EL (cell line): ENCODE data around the gene DYNLL1.
A peak's percentile ranks its signal among the peaks of the same experiment; 100 is the strongest.
"Not testable (repeated sequence)": the region's sequence is repeated elsewhere in the genome, so short reads cannot be mapped to it uniquely, and the experiment has no call there.

Source experiments
- DNase-seq: peaks from one replicate; pipeline ENCODE4 v3.0.0-alpha.2; 2016

The DYNLL1 gene

GRCh38 chr12:120475643-120476042 is 20.3 kb upstream of the DYNLL1 start:
- no peak for DNase-seq

DNA sequence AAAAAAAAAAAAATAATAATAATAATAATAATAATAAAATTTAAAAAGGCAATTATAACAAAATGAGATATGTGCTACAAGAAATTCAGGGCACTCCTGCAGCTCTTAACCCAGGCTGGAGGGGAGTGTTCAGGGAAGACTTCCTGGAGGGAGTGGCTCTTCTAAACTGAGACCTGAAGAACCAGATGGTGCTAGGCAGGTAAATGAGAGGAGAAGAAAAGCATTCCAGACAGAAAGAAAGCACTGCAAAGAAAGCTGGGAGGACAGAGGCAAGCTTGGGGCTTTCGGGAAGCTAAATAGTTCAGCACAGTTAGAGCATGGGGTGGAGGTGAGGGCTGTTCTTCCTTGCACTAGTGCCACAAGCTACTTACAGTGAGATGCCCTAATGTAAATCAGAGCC is 16.5 kb upstream of the DYNLL1 start:
- no peak for DNase-seq

- DNase-seq = no peak
These were observed 15.7 kb upstream of the DYNLL1 start for GRCh38 chr12:120480211-120480610.

- DNase-seq = no peak
These were observed 14.7 kb upstream of the DYNLL1 start for GRCh38 chr12:120481022-120481767.

- no peak for DNase-seq
These were observed 12.3 kb upstream of the DYNLL1 start for GRCh38 chr12:120483621-120484020.

DNA sequence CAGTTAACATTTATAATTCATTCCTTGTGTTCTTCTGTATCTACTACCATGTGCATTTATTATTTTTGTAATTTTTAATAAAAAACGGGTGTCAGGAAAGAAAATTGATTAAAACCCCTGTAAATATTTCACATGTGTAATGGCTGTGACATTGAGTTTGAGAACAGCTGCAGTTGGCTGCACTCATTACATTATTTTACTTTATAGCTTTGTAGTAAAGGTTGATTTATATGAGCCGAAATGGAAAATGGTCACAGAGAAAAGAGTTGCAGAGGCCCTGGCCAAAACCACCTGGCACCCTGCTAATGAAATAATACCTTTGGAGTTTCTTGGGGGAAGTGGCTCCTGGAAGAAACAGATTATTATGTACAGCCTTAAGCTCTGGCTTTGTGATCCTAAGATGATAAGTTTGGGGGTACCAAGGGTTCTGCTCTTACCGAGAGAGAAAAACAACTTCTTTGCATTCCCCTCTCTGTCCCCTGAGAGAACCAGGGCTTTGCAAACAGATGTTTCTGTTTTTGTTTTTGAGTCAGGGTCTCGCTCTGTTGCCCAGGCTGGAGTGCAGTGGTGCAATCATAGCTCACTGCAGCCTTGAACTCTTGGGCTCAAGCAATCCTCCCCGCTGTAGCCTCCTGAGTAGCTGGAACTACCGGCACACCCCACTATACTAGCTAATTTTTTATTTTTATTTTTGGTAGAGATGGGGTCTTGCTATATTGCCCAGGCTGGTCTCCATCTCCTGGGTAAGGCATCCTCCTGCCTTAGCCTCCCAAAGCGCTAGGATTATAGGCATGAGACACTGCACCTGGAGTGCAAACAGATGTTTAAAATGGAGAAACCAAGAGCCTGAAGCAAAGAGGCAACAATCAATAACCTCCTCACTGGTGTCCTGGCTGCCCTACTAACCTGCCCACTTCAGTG is 9.7 kb upstream of the DYNLL1 start:
- no peak for DNase-seq

- not testable (repeated sequence) for DNase-seq
These were observed 8.4 kb upstream of the DYNLL1 start for GRCh38 chr12:120487552-120487951.

- no peak for DNase-seq
These were observed 7.8 kb upstream of the DYNLL1 start for GRCh38 chr12:120488057-120488640.

DNA sequence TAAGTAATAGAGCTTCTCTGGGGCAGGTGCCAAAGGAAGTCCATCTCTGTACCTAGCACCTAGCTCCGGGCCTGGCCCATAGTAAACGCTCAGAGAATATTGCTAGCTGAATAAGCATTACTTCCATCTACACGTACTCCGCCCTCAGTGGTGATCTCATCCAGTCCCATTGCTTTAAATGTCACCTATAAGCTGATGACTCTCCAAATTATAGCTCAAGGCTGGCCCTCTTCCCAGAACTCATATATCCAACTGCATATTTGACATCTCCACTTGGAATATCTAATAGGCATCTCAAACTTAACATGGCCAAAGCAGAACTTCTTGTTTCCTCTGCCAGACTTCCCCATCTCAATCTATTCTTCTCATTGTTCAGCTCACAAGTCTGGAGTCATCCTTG is 6.9 kb upstream of the DYNLL1 start:
- DNase-seq = peak; percentile 19

GRCh38 chr12:120490325-120490724 is 5.6 kb upstream of the DYNLL1 start:
- DNase-seq = no peak

GRCh38 chr12:120490833-120491512 is 4.9 kb upstream of the DYNLL1 start:
- DNase-seq = no peak

- DNase-seq = no peak
These were observed 655 bp upstream of the DYNLL1 start for GRCh38 chr12:120495186-120495730.

- DNase-seq = peak; percentile 61
These were observed 764 bp downstream of the DYNLL1 start for GRCh38 chr12:120496413-120497340.

DNA sequence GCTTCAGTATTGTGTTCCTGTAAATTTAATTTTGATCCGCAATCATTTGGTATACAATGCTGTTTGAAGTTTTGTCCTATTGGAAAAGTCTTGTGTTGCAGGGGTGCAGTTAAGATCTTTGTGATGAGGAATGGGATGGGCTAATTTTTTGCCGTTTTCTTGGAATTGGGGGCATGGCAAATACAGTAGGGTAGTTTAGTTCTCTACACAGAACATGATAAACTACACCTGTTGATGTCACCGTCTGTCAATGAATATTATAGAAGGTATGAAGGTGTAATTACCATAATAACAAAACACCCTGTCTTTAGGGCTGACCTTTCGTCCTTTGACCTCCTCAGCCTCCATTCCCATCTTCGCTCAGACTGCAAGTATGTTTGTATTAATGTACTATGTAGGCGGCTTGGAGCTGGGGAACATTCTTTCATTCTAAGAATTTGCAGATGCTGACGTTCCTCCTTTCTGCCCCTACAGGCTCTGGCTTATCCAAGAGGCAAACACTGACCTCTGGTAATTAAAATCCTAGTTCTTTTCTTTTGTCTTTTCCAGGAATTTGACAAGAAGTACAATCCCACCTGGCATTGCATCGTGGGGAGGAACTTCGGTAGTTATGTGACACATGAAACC is 1.7 kb downstream of the DYNLL1 start:
- DNase-seq = peak; percentile 18

GRCh38 chr12:120498870-120499515 is 3.1 kb downstream of the DYNLL1 start:
- DNase-seq = no peak

DNA sequence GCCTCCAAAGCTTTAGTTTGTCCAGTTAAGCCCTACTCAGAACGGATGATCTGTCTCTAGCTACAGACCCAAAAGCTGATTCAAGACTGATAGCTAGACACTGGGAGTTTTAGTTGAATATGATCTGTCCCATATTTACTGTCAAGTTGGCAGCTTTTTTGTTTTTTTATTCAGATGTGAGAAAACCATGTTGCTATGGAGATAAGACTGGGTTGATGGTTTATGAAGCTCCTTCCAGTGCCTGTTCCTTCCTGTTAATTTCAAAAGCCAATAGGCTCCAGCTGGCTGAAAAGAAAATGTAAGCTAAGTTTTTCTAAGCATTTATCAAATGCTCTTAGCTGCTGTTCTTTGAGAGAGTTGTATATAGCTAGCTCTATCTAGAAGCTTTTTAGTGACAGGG is 4.7 kb downstream of the DYNLL1 start:
- no peak for DNase-seq

GRCh38 chr12:120504587-120504986 is 8.7 kb downstream of the DYNLL1 start:
- no peak for DNase-seq

DNA sequence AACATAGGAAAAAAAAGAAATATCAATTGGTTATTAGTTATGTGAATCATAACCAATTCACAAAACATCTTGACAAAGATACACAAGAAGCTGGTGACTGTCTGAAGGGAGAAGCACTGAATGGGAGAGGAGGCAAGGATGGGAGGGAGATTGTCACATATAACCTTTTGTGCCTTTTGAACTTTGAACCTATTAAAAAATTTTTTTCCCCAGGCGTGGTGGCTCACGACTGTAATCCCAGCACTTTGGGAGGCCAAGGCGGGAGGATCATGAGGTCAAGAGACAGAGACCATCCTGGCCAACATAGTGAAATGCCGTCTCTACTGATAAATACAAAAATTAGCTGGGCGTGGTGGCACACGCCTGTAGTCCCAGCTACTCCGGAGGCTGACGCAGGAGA is 12.6 kb downstream of the DYNLL1 start:
- no peak for DNase-seq

DNA sequence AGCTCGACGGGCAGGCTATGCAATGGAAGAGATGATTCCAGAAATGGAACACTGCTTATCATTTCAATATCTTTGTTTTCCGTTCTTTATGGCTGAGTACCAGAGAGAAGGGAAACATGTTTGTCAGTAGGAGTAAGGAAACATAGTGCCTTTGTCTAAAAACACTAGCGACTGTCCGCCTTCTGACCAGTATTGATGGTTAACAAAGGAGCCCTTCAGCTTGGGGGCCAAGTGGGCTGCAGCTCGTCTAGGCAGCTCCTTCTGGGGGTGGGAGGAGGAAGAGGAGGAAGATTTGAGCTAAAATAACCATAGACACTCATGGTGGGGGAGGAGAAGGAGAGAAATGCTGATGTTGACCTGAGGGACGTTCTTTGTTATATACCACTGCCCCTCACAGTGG is 18.1 kb downstream of the DYNLL1 start:
- DNase-seq = no peak

DNA sequence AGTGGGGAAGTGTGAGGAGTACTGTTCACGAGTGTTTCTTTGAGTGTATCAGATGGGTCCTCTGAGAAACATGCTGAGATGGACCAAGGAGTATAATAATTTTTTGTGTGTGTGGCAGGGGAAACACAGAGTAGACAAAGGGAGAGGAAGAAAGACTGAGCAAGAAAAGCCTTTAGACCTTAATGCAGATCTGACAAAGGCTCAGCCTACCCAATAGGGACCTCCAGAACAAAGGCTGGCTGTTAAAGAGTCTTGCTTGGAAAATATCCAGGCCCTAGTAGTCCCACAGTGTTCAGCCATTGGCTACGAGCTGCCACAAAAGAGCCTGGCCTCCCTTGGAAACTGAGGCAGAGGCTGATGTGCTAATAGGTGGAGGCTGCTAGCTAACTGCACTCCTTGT is 19.6 kb downstream of the DYNLL1 start:
- DNase-seq = no peak

GRCh38 chr12:120519324-120519723 is 23.4 kb downstream of the DYNLL1 start:
- DNase-seq = not testable (repeated sequence)
